ENCODE results near the gene VCL.

DNA sequence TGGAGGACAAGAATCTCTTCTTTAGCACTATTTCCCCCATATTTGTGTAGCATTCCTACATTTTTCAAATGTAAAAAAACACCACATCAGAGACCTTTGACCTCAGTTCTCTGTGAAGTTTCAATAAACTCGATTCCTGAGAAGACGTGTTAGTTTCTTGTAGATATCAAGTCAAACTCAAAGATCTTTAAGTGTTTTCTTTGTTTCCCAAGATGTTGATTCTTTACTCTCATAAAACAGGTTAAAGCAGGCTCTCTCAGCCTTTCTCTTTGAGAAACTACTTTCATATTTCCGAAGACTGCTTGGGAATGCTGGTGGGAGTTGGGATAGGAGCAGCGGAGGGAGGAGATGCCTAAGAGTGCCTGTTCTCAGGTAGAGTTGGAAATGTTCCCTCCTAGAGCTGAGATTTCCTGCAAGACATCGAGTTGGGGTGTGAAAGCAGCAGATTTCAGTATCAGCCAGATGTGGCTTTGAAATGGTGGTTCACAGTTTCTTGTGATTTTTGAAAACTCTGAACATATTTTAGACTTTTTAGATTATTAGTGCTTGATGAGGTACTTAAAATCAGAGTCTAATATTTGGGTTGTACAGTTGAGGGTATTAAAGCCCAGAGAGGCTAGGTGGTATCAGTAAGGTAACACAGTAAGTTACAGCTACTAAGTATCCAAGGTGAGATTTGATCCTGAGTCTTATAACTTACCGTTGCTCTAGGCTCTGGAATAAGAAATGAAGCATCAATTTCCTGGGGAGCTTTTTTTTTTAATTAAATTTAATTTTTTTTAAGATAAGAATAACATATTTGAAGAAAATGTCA is 167.0 kb downstream of the VCL start:
- no peak for TF ChIP-seq POLR2A (IDR thresholded peaks at IDR 0.05)
- TF ChIP-seq, protein P1, sequence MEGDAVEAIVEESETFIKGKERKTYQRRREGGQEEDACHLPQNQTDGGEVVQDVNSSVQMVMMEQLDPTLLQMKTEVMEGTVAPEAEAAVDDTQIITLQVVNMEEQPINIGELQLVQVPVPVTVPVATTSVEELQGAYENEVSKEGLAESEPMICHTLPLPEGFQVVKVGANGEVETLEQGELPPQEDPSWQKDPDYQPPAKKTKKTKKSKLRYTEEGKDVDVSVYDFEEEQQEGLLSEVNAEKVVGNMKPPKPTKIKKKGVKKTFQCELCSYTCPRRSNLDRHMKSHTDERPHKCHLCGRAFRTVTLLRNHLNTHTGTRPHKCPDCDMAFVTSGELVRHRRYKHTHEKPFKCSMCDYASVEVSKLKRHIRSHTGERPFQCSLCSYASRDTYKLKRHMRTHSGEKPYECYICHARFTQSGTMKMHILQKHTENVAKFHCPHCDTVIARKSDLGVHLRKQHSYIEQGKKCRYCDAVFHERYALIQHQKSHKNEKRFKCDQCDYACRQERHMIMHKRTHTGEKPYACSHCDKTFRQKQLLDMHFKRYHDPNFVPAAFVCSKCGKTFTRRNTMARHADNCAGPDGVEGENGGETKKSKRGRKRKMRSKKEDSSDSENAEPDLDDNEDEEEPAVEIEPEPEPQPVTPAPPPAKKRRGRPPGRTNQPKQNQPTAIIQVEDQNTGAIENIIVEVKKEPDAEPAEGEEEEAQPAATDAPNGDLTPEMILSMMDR (IDR thresholded peaks at IDR 0.05): no peak
